ENCODE data around the gene HCN3. TPM values are rescaled to one million over a fixed set of nuclear protein-coding genes. Genes with fewer than 3 reads are reported as not detected.

HCN3 gene
- total and polyA plus RNA-seq, 2 of the 13 experiments (the other 11 are each of a cell fraction or from before 2014, with no cell fraction given): 2.4 to 10.2 TPM

DNA sequence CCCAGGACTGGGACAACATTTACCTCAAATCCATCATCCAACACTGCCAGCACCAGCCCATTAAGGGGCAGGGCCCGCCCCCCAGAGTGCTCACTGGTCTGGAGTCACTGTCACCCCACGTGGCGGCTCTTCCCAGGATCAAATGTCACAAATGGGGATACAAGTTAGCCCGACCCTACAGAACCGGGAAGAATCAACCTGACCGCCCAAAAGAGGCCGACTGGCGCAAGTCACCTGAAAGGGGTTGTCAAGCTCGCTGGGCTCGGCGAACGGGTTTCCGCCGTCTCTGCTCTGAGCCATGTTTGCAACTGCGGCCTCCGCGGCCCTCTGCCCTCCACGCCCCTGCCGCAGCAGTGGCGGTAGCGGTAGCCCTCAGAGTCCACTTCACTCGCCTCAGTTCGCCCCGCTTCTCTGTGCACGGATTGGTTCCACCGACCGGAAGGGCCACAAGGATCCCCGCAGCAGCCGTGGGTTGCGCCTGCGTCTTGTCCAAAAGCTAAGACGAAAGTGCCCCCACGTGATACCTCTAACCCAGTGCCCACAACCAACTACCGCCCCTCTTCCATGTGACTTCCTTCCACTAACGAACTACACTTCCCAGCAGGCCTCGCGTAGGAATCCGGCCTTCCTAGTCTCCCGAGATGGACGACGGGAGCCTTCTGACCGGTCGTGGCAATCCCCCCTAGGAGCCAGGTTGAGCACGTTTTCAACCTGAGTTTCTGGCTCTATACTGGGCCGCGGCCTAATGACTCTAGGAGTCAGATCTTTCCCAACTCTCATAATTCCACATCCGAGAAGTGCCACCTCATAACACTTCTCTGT is 15.2 kb upstream of the HCN3 start, which contains the start of gene SCAMP3 (continued):
- no peak for TF ChIP-seq SMAD9 (CRISPR knock-in tag; IDR thresholded peaks at IDR 0.05)
- no peak for TF ChIP-seq PAWR (CRISPR knock-in tag; IDR thresholded peaks at IDR 0.05; ENCODE audit: borderline replicate concordance)
- peak; percentile 36; the same call in 1 of the 2 replicates for TF ChIP-seq YEATS4 (CRISPR knock-in tag; IDR thresholded peaks at IDR 0.05; ENCODE audit: borderline replicate concordance)
- no peak for TF ChIP-seq CHCHD3 (CRISPR knock-in tag; IDR thresholded peaks at IDR 0.05)
- TF ChIP-seq ZNF839 (CRISPR knock-in tag; IDR thresholded peaks at IDR 0.05; ENCODE audit: borderline replicate concordance): peak; percentile 23; the same call in 1 of the 2 replicates
- TF ChIP-seq ZNF274 (CRISPR knock-in tag; IDR thresholded peaks at IDR 0.05): peak; percentile 56; the same call in 1 of the 2 replicates
- no peak for TF ChIP-seq HOXA9 (CRISPR knock-in tag; IDR thresholded peaks at IDR 0.05; ENCODE audit: borderline replicate concordance)
- TF ChIP-seq, protein P1, sequence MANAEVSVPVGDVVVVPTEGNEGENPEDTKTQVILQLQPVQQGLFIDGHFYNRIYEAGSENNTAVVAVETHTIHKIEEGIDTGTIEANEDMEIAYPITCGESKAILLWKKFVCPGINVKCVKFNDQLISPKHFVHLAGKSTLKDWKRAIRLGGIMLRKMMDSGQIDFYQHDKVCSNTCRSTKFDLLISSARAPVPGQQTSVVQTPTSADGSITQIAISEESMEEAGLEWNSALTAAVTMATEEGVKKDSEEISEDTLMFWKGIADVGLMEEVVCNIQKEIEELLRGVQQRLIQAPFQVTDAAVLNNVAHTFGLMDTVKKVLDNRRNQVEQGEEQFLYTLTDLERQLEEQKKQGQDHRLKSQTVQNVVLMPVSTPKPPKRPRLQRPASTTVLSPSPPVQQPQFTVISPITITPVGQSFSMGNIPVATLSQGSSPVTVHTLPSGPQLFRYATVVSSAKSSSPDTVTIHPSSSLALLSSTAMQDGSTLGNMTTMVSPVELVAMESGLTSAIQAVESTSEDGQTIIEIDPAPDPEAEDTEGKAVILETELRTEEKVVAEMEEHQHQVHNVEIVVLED (CRISPR knock-in tag; IDR thresholded peaks at IDR 0.05; ENCODE audit: borderline replicate concordance): peak; percentile 89
- TF ChIP-seq RBM39 (IDR thresholded peaks at IDR 0.05; ENCODE audit: low read depth, low read length, poor library complexity, severe bottlenecking): peak; percentile 79
- no peak for TF ChIP-seq ZKSCAN5 (CRISPR knock-in tag; IDR thresholded peaks at IDR 0.05)
- TF ChIP-seq, protein P2, sequence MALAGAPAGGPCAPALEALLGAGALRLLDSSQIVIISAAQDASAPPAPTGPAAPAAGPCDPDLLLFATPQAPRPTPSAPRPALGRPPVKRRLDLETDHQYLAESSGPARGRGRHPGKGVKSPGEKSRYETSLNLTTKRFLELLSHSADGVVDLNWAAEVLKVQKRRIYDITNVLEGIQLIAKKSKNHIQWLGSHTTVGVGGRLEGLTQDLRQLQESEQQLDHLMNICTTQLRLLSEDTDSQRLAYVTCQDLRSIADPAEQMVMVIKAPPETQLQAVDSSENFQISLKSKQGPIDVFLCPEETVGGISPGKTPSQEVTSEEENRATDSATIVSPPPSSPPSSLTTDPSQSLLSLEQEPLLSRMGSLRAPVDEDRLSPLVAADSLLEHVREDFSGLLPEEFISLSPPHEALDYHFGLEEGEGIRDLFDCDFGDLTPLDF (CRISPR knock-in tag; IDR thresholded peaks at IDR 0.05): peak; percentile 24; the same call in 1 of the 2 replicates
- TF ChIP-seq EHMT2 (IDR thresholded peaks at IDR 0.05; ENCODE audit: borderline replicate concordance, low read depth, low read length): no peak
- TF ChIP-seq ZC3H13 (CRISPR knock-in tag; IDR thresholded peaks at IDR 0.05): peak; percentile 97
- no peak for TF ChIP-seq MATR3 (CRISPR knock-in tag; IDR thresholded peaks at IDR 0.05)
- TF ChIP-seq, protein P3, sequence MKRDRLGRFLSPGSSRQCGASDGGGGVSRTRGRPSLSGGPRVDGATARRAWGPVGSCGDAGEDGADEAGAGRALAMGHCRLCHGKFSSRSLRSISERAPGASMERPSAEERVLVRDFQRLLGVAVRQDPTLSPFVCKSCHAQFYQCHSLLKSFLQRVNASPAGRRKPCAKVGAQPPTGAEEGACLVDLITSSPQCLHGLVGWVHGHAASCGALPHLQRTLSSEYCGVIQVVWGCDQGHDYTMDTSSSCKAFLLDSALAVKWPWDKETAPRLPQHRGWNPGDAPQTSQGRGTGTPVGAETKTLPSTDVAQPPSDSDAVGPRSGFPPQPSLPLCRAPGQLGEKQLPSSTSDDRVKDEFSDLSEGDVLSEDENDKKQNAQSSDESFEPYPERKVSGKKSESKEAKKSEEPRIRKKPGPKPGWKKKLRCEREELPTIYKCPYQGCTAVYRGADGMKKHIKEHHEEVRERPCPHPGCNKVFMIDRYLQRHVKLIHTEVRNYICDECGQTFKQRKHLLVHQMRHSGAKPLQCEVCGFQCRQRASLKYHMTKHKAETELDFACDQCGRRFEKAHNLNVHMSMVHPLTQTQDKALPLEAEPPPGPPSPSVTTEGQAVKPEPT (CRISPR knock-in tag; IDR thresholded peaks at IDR 0.05; ENCODE audit: low read depth): peak; percentile 75
- no peak for TF ChIP-seq FOXA1 (IDR thresholded peaks at IDR 0.05)
- TF ChIP-seq FOXA1 (CRISPR knock-in tag; IDR thresholded peaks at IDR 0.05): no peak
- TF ChIP-seq ZNF205 (CRISPR knock-in tag; IDR thresholded peaks at IDR 0.05): peak; percentile 55
- TF ChIP-seq ZNF781 (CRISPR knock-in tag; IDR thresholded peaks at IDR 0.05; ENCODE audit: borderline replicate concordance, not compliant biosample characterization): peak; percentile 76
- TF ChIP-seq YY1 (IDR thresholded peaks at IDR 0.05; ENCODE audit: insufficient read depth, insufficient replicate concordance, low read depth, low read length): peak; percentile 73
- TF ChIP-seq DPF2 (CRISPR knock-in tag; IDR thresholded peaks at IDR 0.05; ENCODE audit: borderline replicate concordance, low read depth): no peak
- no peak for TF ChIP-seq TCF7 (IDR thresholded peaks at IDR 0.05; ENCODE audit: low read depth)
- TF ChIP-seq ZNF44 (CRISPR knock-in tag; IDR thresholded peaks at IDR 0.05): no peak
- no peak for TF ChIP-seq PHB2 (IDR thresholded peaks at IDR 0.05; ENCODE audit: partially characterized antibody)
- TF ChIP-seq PHF20 (CRISPR knock-in tag; IDR thresholded peaks at IDR 0.05): peak; percentile 82
- TF ChIP-seq ZFX (CRISPR knock-in tag; IDR thresholded peaks at IDR 0.05; ENCODE audit: low read depth): peak; percentile 96
